22Rv1 (cell line): Measurements from ENCODE around the gene CDH3.

Experiments used
- CTCF ChIP-seq: fragments of 450-650 bp; IDR thresholded peaks from 2 replicates; pipeline ENCODE4 v1.5.1; 2017; ENCODE audit warnings: mild to moderate bottlenecking
- ZFX ChIP-seq: fragments of 450-650 bp; IDR thresholded peaks from 2 replicates; pipeline ENCODE4 v1.6.1; 2017; ENCODE audit warnings: antibody characterized with exemption, borderline replicate concordance

- TF ChIP-seq CTCF (no peak), ZFX (no peak)
Measured at GRCh38 chr16:68651136-68651535, 6.0 kb downstream of the CDH3 start.
